Type B pancreatic cell (in vitro differentiated cells): ENCODE results near the gene SPIRE1. TPM values are rescaled to one million over a fixed set of nuclear protein-coding genes. Genes with fewer than 3 reads are reported as not detected.

Experiments
- DNase-seq: peaks from one replicate; pipeline ENCODE4 v3.0.0; 2021; ENCODE audit warnings: mixed read lengths; ENCODE audit not compliant: unreplicated experiment; ENCODE audit errors: extremely low spot score
- H3K27ac Mint-ChIP-seq: 2 replicates; pipeline ENCODE4 v1.8.0; 2021; ENCODE audit warnings: mild to moderate bottlenecking, mixed read lengths
- H3K27me3 Mint-ChIP-seq: 2 replicates; pipeline ENCODE4 v1.8.0; 2021; ENCODE audit warnings: mixed read lengths
- H3K36me3 Mint-ChIP-seq: 2 replicates; pipeline ENCODE4 v1.8.0; 2021; ENCODE audit warnings: mixed read lengths
- H3K4me1 Mint-ChIP-seq: one replicate; pipeline ENCODE4 v1.8.0; 2021; ENCODE audit warnings: mixed read lengths; ENCODE audit not compliant: unreplicated experiment
- H3K4me3 Mint-ChIP-seq: 2 replicates; pipeline ENCODE4 v1.8.0; 2021; ENCODE audit warnings: mild to moderate bottlenecking, mixed read lengths
- H3K9me3 Mint-ChIP-seq: 2 replicates; pipeline ENCODE4 v1.8.0; 2021; ENCODE audit warnings: mixed read lengths
- CTCF ChIP-seq: fragments of 200-600 bp; sonication (generic); conservative IDR thresholded peaks from 2 replicates; pipeline ENCODE4 v1.5.0; 2021; ENCODE audit warnings: antibody characterized with exemption, mild to moderate bottlenecking
- total RNA-seq: library from RNA; stranded (reverse); gene quantifications from 2 replicates; pipeline ENCODE4 v1.2.1, GENCODE V29; 2021; ENCODE audit warnings: low replicate concordance

The SPIRE1 gene
- total RNA-seq, 1 donor from 2014 or later: 25.2 TPM

DNA sequence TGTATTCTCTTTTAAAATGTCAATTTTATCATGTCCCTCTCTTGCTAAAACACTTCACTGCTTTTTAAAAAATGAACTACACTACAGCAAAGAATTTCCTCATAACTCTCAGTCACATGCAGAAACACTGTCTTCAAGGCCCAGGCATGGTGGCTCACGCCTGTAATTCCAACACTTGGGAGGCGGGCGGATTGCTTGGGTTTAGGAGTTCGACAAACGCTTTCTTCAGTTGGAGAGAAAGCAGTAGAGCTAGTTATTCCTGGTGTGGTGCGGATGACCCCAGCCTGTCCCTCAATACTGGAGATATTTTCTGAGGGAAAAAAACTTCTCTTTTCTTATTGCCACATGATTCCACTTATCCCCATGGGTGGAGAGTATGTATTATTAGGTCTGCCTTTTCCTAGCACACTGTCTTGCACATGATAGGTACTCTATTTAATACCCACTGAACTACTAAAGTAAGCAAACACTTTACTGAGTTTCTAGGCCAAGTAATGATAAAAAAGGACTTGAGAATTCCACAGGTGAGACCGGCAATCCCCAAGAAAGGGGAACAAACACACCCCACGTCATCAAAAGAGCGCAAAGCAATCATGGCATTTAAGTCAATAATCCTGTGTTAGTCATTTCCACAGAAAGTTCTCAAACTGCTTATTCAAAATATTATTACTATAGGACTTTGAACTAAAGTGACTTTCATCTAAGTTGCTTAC is 77.1 kb downstream of the SPIRE1 start:
- no peak for TF ChIP-seq CTCF
- Mint-ChIP-seq H3K36me3 (no peaks in the 10 kb centered on the region), H3K4me1 (no peaks in the 10 kb centered on the region), H3K27ac (no peak overlapping the region), H3K27me3 (no peaks in the 10 kb centered on the region), H3K9me3 (no peaks in the 10 kb centered on the region), H3K4me3 (no peak overlapping the region)
- no peak for DNase-seq

GRCh38 chr18:12579775-12580174 is 78.1 kb downstream of the SPIRE1 start:
- no peak overlapping the region for H3K4me3 Mint-ChIP-seq
- H3K27me3 Mint-ChIP-seq: no peaks in the 10 kb centered on the region
- H3K4me1 Mint-ChIP-seq: peaks cover 2% of the 10 kb centered on the region
- H3K9me3 Mint-ChIP-seq: no peaks in the 10 kb centered on the region
- no peak overlapping the region for H3K27ac Mint-ChIP-seq
- no peak for DNase-seq
- TF ChIP-seq CTCF: no peak
- no peaks in the 10 kb centered on the region for H3K36me3 Mint-ChIP-seq

DNA sequence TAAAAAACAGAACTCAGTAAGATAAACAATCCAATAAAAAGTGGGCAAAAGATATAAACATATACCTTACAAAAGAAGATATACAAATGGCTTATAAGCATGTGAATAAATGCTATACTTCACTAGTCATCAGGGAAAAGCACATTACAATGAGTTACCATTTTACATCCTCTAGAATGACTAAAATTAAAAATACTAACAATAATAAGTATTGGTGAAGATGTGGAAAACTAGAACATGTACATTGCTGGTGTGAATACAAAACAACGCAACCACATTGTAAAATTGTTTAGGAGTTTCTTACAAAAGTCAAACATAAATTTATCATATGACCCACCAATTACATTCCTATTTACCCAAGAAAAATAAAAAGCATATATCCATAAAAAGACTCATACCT is 80.1 kb downstream of the SPIRE1 start:
- Mint-ChIP-seq H3K4me3 (no peak overlapping the region), H3K4me1 (peaks cover 6% of the 10 kb centered on the region), H3K9me3 (no peaks in the 10 kb centered on the region), H3K27ac (no peak overlapping the region), H3K36me3 (no peaks in the 10 kb centered on the region), H3K27me3 (no peaks in the 10 kb centered on the region)
- no peak for DNase-seq
- TF ChIP-seq CTCF: no peak

- Mint-ChIP-seq H3K36me3 (no peaks in the 10 kb centered on the region), H3K27ac (no peak overlapping the region), H3K4me3 (no peak overlapping the region), H3K9me3 (no peaks in the 10 kb centered on the region), H3K27me3 (no peaks in the 10 kb centered on the region), H3K4me1 (peaks cover 6% of the 10 kb centered on the region)
- no peak for TF ChIP-seq CTCF
- DNase-seq: no peak
Measured at GRCh38 chr18:12574494-12575185, 83.3 kb downstream of the SPIRE1 start.

- H3K4me1 Mint-ChIP-seq: peaks cover 6% of the 10 kb centered on the region
- DNase-seq: no peak
- no peak for TF ChIP-seq CTCF
- no peaks in the 10 kb centered on the region for H3K27me3 Mint-ChIP-seq
- no peak overlapping the region for H3K27ac Mint-ChIP-seq
- no peaks in the 10 kb centered on the region for H3K36me3 Mint-ChIP-seq
- H3K9me3 Mint-ChIP-seq: no peaks in the 10 kb centered on the region
- H3K4me3 Mint-ChIP-seq: no peak overlapping the region
Measured at GRCh38 chr18:12571630-12572029, 86.3 kb downstream of the SPIRE1 start.
